ENCODE results near the gene RAP2A.

RAP2A gene

DNA sequence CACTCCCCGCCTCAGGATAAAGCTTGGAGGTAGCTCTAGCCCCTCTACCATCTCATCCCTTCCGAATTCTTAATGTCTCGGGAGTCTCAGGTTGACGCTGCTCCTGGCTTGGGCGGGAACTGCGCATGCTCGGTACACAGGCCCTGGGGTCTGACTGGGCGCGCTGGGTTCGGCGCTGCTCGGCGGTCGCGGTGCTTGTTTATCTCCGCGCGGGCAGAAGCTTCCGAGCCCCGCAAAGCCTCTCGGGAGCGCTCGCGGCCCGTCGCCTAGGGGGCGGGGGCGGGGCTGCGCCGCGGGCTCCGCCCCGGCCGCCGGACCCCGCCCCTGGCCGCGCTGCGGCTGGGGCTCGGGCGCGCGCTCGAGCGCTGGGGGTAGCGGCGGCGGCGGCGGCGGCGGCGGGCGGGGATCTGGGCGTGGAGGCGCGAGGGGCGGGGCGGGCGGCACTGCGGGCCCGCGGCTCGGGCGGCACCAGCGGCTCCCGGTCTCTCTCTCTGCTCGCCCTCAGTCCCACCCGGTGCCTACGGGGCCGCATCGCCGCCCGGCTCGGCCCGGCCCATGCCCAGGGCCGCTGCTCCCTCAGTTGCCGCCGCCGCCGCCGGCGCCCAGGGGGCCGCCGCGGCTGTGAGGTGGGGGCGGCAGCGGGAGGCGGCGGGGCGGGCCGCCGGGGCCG is at the start of gene RAP2A:
TSS of gene RAP2A (plus strand) at position 443 of the 670 bp plus-strand sequence. CDS start 302 bp downstream, outside the sequence.
- DNase-seq (ENCODE audit: low spot score): peak; percentile 93

DNA sequence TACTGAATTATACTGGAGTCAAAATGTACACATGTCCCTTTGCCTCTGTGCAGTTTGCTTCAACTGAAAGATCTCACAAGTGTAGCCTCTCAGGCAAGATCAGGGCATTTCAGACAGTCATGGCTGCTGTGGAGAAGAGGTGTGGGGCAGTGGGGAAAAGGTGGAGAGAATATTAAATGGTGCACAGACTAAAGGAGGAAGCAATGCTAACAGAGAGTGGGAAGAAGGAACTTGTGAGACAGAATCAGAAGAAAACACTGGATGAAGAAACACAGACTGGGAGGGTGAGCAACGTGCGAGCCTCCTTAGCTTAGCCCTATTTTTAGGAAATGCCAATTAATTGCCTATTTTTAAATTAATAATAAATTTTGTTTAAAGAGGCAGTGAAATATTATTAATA is 49.6 kb upstream of the RAP2A start:
- no peak for DNase-seq (ENCODE audit: low spot score)

DNA sequence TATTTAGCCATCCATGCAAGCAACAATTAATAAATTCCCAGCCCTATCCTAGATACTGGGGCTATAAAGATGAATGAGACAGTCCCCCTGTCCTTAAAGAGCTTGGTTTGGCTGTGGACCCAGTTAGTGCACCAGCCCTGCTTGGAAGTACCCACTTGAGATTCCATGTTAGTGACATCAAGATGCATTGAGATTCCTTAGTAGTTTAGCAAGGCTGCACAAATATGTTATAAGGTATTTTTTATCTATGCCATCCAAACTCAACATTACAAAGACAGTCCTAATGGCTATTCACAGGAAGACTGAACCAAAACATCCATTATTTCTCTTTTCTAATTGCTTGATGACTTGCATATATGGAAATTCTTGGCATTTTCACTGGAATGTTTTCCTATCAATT is 48.8 kb upstream of the RAP2A start:
- DNase-seq (ENCODE audit: low spot score): no peak

DNA sequence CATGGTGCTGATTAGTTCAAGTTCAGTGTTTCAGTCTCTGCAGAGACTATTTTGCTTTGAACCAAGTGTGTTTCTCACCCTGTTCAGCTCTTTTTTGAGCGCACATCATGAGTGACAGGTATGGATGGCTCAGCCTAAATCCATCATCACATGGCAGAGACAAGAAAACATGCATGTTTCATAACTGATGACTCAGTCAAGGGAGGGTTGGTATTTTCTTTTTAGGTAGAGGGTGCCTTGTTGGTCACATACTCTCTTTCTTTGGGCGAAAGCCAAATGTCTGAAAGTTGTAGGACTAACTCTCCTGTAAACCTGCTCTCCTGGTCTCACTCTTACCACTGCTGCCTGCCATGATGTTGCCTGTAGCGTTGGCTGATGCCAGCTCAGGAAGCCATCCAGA is 48.1 kb upstream of the RAP2A start:
- no peak for DNase-seq (ENCODE audit: low spot score)

DNA sequence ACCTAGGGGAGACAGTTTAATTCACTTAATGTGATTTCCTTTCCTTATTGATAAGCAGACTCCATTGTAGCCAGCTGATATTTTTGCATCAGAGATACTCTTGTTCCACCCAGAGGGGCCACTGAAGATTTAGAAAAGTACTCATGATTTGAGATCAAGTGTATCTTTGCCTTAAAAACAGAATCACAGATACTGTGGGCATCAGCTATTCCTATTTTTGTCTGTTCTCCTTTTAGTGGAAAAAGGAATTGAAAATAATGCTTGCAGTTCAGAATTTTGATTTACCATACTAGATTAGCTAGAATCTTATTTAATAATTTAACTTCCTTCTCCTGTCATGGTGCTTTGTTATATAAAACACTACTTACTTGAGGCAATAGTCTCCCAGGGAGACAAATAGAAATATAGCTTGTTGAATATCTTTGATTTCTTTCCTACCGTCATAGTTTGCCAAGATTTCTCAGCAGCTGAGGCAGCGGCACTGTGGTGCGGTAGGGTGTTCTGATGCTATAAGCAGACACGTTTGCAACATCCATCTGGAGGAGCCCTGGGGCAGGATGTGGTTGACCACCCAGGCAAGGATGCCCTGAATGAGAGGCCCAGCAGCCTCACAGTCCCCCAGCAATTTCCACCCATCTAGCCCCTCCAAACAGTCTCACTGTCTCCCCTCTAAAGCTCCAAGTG is 47.0 kb upstream of the RAP2A start:
- DNase-seq (ENCODE audit: low spot score): no peak

DNA sequence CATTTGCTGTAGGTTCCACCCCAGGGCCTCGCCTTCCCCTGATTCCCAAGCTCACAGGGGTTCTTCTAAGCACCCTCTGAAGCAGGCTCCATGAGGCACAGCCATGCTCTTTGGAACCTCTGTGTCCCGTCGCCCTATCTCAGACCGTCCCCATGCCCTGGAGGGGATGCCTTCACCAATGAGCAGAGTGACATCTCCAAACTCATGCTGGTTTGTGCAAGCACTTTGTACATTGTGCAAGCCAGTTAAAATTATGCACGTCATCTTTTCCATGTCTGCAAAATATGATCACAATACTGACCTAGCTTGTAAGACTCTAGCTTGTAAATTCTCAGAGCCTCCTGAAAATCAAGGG is 46.5 kb upstream of the RAP2A start:
- no peak for DNase-seq (ENCODE audit: low spot score)

DNA sequence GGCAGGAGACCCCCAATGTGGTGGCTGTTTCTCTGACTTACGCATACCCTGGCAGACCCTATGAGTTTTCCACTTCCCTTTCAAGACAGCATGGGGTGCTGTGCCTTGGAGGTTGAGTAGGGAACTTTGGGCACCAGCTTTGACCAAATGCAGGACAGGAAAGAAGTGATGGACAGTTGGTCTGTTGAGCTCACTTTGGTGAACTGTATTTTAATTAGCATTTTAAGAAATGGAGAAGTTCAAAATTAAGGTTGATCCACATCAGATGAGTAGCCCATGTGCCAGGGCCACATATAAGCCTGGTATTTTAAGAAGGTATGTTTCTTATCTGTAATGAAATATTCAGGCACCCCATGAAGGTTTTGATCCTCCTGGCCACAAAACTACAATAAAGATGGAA is 46.1 kb upstream of the RAP2A start:
- DNase-seq (ENCODE audit: low spot score): no peak

DNA sequence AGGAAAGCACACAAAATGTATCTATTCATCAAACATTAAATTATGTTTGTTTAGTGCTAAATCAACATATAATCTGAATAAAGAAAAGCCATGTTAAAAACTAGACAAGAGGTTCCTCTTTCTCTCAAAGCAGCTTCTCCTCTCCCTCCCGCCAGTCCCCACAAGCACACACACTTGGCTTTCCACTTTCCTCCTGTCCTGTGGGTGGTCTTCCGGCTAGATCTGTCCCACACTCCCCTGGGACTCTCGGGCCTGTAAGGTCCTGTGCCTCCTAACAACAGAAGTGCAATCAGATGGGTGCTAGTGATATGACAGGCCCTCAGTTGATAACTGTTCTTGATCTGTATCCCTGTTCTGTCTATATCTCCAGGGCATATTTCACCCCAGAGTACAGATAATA is 45.6 kb upstream of the RAP2A start:
- no peak for DNase-seq (ENCODE audit: low spot score)

DNA sequence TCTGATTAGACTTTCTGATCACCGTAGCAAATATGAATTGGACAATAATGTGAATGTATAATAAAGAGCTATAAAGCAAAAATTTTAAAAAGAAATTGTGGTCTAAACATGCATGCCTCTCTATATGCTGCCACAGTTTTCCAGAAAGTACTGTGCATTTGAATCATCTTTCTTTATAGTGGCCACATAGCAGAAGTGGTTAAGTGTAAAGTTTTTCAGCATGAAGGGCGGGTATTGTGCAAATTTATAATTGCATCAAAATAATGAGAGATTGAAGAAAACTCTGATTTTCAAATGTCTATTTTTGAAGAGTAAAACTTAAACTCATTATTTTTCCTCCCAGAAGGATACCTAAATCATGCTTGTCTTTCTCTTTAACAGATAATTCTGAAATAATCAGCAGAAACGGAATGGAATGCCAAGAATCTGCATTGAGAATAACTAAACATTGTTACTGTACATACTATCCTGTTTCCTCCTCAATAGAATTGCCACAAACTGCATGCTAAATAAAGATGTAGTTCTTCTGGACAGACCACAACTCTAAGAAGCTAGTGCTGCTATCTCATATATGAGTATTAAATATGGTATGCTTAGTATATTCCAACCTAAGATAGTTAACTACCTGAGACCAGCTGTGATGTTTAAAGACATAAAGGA is 42.9 kb upstream of the RAP2A start:
- no peak for DNase-seq (ENCODE audit: low spot score)

DNA sequence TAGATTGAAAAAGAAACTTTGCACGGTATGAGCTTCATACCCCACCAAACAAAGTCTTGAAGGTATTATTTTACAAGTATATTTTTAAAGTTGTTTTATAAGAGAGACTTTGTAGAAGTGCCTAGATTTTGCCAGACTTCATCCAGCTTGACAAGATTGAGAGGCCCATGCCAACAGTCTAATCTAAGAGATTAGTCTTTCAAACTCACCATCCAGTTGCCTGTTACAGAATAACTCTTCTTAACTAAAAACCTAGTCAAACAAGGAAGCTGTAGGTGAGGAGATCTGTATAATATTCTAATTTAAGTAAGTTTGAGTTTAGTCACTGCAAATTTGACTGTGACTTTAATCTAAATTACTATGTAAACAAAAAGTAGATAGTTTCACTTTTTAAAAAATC is 41.9 kb upstream of the RAP2A start:
- DNase-seq (ENCODE audit: low spot score): no peak

DNA sequence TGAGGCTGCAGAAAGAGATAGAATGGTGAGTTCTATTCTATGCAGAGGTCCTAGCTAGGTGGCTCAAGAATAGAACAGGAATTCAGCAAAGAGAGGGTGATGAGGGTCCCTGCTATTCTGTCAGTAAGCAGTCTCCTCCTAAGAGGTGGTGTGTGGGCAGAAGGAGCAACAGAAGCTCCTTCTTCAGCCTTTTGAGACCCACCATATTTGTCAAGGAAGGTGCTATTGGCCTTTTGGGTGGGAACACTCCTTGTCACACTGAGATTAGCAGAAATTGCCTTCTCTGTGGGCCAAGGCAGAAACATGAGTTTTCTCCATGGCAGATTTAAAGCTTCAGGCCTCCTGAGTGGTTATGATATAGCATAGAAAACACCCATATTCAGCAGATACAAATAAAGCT is 39.4 kb upstream of the RAP2A start:
- DNase-seq (ENCODE audit: low spot score): no peak

DNA sequence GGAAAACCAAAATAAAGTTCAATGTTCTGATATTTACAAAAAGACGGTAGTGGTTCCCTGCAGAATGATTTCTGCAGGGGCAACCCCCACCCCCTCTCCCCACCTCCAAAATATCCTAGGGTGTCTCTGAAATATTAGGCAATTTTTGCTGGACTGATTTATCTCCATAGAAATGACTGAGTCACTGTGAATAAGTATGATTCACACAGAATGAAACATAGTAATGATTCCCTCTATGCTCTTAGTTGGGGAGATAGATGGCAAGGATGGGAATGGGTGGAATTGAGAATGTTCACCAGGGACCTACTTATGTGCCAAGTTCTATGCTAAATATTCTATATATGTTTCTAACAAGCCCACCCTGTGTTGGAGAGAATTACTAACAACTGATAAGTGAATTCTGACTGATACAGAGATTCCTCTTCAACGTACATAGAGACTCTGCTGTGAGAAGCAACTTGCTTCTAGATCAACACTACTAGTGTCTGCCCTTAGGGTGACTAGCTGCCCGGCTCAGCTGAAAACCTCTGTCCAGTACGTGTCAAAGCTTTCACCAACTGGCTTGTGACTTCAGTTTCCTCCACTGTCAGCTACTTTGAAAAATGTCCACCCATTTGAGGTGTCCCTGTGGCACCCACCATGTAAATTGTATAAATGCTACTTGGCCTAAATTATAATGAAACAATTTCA is 38.4 kb upstream of the RAP2A start:
- DNase-seq (ENCODE audit: low spot score): no peak

DNA sequence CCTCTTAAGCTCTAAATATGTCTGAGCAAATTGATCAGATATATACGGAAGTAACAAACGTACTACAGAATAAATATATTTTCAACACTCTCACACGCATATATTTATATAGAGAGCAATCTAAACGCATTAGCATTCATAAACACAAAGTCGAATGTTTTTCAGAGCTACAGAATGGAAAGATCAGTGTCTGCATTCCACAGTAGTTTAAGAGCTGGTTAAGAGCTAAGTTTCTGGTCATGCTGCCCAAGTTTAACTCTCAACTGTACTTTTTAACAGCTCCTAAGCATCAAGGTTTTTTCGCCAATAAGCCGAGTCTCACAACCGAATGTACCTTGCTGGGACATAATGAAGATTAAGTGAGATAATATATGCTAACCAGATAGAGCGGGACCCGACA is 36.7 kb upstream of the RAP2A start:
- DNase-seq (ENCODE audit: low spot score): no peak

DNA sequence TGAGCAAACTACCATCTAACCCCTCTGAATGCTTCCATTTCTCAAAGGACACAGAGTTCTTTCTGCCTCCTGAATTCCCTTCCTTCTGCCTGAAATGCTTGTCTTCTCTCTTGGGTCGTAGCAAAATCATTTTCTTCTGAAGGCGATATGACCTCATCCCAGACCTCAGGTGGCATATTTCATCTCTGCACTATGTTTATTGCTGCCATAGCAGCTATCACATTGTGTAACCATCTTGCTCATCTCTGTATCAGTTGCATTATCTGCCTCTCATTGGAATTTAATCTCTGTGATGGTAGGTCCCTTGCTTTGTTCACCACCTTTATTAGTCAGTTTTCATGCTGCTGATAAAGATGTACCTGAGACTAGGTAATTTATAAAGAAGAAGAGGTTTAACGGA is 32.5 kb upstream of the RAP2A start:
- no peak for DNase-seq (ENCODE audit: low spot score)

DNA sequence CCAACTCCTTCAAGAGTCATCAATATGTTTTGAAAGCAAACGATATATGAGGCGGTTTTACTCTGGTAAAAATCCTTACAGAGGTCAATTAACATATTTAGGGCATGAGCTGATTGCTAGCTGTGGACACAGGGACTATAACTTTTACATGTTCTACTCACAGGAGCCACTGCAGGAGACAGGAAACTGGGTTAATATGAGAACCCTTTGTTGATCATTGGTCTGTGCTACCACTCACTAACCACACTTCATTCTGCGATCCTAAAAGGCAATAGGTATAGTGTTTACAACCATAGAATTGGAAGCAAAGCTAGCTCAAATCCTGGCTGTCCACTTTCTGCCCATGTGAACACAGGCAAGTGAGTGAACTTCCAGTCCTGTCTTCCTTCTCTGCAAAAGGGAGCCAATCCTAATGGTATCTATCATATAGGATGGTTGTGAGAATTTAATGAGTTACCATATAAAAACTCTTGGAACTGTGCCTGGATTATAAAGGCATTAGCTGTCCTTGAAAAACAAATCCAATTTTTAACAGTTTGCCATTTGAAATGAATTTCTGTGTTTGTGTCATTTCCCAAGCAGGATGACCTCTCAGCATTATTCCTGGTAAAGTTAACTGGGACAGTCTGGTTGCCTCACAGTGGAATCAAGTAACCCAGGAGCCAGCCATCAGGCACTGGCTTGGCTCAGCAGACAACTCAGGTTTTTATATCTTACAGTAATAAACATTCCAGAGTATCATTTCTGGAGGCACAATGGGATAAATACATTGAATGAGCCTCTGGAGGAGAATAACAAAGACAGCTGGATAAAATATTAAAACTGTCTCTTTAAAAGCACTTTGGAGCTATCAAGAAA is 29.8 kb upstream of the RAP2A start:
- DNase-seq (ENCODE audit: low spot score): no peak

DNA sequence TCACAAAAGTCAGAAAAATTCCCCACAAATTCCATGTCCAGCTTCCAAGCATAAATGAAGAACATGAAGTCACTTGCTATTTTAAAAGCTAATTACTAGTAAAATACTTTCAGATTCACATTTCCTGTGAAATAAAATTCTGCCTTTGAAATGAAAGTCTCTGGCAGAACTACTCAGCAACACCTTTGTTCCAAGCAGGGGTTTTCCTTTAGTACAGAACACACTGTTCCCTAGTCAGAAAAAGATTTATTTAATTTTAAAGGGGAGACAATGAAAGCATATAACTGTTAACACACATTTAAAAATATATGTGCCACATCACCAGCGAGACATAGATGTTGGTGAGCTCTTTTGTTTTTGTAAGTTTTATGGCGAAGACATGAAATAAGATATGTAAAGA is 26.4 kb upstream of the RAP2A start:
- DNase-seq (ENCODE audit: low spot score): no peak

DNA sequence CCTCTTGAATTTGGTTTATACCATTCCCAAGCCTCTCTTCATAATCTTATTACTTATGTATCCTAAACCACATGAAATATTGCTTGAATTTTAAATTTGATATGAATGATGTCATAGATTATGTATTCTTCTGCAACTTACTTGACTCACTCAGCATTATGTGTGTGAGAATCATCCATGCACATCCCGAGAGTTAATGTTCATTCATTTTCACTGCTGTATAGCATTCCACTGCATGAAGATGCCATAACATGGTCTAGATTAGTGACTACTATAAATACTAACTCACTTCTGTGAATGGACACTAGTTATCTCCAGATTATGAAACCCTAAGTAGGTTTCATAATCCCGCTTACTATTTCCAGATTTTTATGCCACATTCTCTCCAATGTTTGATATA is 25.0 kb upstream of the RAP2A start:
- no peak for DNase-seq (ENCODE audit: low spot score)

DNA sequence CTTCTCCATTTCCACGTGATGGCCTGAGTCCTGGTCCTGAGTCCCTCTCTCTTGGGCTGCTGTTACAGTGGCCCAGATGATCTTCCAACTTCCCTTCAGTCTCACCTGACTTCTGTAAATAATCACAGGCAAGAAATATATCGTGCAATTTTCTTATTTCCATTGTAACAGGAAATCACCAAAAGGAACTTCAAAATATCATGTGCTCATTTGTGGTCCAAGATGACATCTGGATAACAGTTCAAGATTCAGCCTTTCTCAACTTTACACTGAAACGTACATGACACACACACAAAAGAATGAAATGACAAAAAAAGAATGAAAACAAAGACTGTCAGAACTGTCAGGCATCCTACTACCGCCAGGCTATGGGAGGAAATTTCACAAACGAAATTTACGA is 22.0 kb upstream of the RAP2A start:
- DNase-seq (ENCODE audit: low spot score): no peak

DNA sequence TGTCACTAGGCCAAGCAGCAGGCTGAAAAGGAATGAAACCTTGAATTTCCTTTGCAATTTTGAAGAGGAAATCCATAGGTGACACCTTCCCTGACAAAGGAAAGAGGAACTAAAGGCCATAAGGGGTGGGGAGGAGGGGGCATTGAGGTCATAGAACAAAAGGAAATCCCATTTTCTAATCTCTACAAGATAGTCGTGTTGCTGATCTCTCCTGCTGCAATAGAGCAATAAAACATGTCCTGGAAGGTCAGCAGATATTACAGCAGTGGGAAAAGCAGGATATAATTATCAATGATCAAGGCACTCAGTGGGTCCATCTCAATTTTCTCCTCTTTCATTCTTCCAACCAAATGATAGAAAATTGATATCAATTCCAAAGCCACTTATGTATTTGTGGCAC is 20.3 kb upstream of the RAP2A start:
- no peak for DNase-seq (ENCODE audit: low spot score)

DNA sequence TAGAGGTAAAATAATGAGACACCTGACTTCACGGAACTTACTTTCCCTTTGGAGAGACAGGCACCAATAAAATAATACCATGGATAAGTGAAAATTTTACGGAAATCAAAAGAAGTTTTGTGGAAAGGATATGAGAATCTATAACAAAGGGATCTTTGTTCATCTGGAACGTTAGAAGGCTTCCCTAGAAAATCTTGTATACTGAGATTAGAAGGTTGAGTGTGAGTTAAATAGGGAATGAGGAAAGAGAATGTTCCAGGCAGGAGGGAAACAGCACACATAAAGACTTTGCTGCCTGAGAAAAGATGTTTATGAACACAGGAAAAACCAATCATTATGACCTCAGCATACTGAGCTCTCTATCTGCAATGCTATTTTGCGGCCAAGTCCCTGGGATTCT is 19.6 kb upstream of the RAP2A start:
- no peak for DNase-seq (ENCODE audit: low spot score)

DNA sequence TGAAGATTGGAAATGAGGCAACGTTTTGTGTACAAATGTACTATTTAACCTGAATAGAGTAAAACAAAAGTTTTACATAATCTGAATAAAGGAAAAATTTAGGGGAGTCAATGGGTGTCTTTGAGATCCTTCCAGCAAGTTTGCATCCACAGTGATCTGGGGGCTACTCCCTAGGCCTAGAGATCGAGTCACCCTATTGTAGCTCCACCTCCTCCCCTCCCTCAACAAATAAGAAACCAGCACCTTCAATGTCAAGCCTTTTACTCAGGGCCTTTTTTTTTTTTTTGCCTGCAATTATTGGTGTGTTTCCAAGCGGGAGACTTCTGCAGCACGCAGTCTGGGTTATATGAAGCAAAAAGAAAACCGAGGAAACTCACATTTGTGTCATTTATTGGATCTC is 16.3 kb upstream of the RAP2A start:
- DNase-seq (ENCODE audit: low spot score): no peak

Data from LoVo (cell line).